Left ventricle myocardium inferior (tissue), 1 donor: ENCODE data around the gene MAGI1. TPM values are rescaled to one million over a fixed set of nuclear protein-coding genes. Genes with fewer than 3 reads are reported as not detected.

Experiments used
- DNase-seq: peaks from one replicate; pipeline ENCODE4 v3.0.0-alpha.2; 2020
- H3K27ac ChIP-seq: fragments of 200-600 bp; replicated peaks from 2 replicates; pipeline ENCODE4 v1.8.0; 2021
- H3K27me3 ChIP-seq: fragments of 200-600 bp; 2 replicates; pipeline ENCODE4 v1.8.0; 2021; ENCODE audit warnings: low read depth
- H3K36me3 ChIP-seq: fragments of 200-600 bp; 2 replicates; pipeline ENCODE4 v1.8.0; 2021
- H3K4me1 ChIP-seq: fragments of 200-600 bp; 2 replicates; pipeline ENCODE4 v1.8.0; 2021
- H3K4me3 ChIP-seq: fragments of 200-600 bp; 2 replicates; pipeline ENCODE4 v1.8.0; 2021; ENCODE audit warnings: mild to moderate bottlenecking, moderate library complexity
- H3K9me3 ChIP-seq: fragments of 200-600 bp; replicated peaks from 2 replicates; pipeline ENCODE4 v1.8.0; 2021
- CTCF ChIP-seq: fragments of 200-600 bp; IDR thresholded peaks from 2 replicates; pipeline ENCODE4 v1.8.0; 2021; ENCODE audit warnings: antibody characterized with exemption, mild to moderate bottlenecking, borderline replicate concordance
- intact Hi-C: fragments of 100-400 bp; cut with micrococcal nuclease; formaldehyde crosslinking; loops from one replicate; pipeline ENCODE4 v1.11.0; 2022
- total RNA-seq: library from RNA; stranded (reverse); fragmentation: NEBNext Ultra II Directional; extraction: Animal tissue kit (Norgen Biotek cat#: 25700); gene quantifications from one replicate; pipeline ENCODE4 v1.2.1, GENCODE V29; 2021
- donor health status: DM: no; HTN: yes; CAD: no; lungs with severe emphysema.

The MAGI1 gene
- total RNA-seq, 1 donor from 2014 or later, result 36.6 TPM

GRCh38 chr3:65667963-65668362 lies 370.8 kb downstream of the MAGI1 start:
- no peak for DNase-seq
- no peaks in the 10 kb centered on the region for H3K36me3 ChIP-seq
- H3K27ac ChIP-seq, result no peak overlapping the region
- intact Hi-C loops, result no loop called here
- H3K4me3 ChIP-seq, result no peak overlapping the region
- no peaks in the 10 kb centered on the region for H3K27me3 ChIP-seq
- TF ChIP-seq CTCF, result no peak
- peaks cover 10% of the 10 kb centered on the region for H3K4me1 ChIP-seq
- H3K9me3 ChIP-seq, result no peaks in the 10 kb centered on the region

DNA sequence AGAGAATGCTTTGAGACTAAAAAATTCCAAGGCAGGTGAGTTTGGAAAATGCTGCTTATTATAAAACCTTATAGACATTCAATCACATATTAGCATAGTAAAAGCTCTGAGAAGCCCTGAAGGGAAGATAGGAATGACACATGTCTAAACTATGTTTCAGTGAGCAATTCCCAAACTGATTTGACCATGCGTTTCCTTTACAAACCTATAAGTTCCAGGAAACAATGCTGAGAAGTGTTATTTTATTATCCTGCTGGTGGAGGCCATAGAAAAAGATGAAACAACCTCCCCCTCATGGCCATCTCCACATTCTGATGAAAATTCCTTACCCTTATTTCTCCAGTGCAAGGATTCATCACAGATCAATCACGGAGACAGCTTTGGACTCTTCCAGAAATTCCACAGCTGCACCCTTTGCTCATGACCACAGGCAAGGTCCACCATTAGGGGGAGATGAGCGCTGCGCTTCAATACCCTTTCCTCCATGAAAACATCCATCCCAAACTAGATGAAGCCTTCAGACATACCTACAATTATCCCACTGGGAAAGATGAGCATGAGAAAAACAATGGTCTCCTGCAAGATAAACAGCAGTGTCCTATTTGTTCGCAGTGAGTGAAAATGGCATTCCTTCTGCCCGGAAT lies 372.1 kb downstream of the MAGI1 start:
- no peak for TF ChIP-seq CTCF
- Histone ChIP-seq H3K27ac (no peak overlapping the region), H3K36me3 (no peaks in the 10 kb centered on the region), H3K27me3 (no peaks in the 10 kb centered on the region), H3K9me3 (no peaks in the 10 kb centered on the region), H3K4me3 (no peak overlapping the region), H3K4me1 (peaks cover 10% of the 10 kb centered on the region)
- DNase-seq, result no peak
- intact Hi-C loops, result no loop called here

DNA sequence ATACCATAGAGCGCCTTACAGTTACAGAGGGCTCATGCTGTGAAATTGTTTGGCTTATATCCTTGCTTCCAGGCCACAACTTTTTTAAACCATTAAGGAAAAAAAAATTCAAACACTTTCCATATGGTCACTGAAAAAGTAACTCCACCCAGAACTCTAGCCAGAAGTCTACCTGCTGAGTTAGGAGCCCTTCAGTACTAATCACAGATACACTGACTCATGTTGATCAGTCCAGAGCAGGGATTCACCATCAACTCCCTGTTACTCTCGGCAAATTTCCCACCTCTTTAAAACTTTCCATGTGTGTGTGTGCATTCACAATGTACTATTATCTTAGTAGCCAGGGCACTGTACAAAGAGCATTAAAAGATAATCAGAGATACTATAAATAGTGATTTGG lies 372.8 kb downstream of the MAGI1 start:
- no peak for TF ChIP-seq CTCF
- intact Hi-C loops, result no loop called here
- Histone ChIP-seq H3K27me3 (no peaks in the 10 kb centered on the region), H3K27ac (no peak overlapping the region), H3K36me3 (no peaks in the 10 kb centered on the region), H3K4me1 (peaks cover 10% of the 10 kb centered on the region), H3K9me3 (no peaks in the 10 kb centered on the region), H3K4me3 (no peak overlapping the region)
- no peak for DNase-seq

DNA sequence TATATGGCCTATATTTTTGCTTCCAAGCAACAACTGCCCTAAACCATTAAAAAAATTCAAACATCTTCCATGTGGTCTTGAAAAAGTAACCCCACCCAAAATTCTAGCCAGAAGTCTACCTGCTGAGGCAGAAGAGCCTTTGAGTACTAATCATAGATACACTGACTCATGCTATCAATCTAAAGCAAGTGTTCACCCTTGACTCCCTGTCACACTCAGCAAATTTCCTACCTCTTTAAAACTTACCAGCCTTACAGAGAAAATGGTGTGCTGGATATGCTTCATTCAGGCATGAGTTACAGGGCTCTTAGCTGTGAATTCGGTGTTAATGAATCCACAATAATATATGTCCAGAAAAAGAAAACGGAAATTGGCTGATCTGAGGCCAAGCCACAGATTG lies 373.8 kb downstream of the MAGI1 start:
- H3K27me3 ChIP-seq, result no peaks in the 10 kb centered on the region
- H3K27ac ChIP-seq, result no peak overlapping the region
- TF ChIP-seq CTCF, result no peak
- intact Hi-C loops, result no loop called here
- peaks cover 10% of the 10 kb centered on the region for H3K4me1 ChIP-seq
- H3K4me3 ChIP-seq, result no peak overlapping the region
- no peaks in the 10 kb centered on the region for H3K9me3 ChIP-seq
- no peaks in the 10 kb centered on the region for H3K36me3 ChIP-seq
- no peak for DNase-seq

- intact Hi-C loops, result no loop called here
- H3K36me3 ChIP-seq, result no peaks in the 10 kb centered on the region
- DNase-seq, result no peak
- H3K4me1 ChIP-seq, result peaks cover 10% of the 10 kb centered on the region
- no peaks in the 10 kb centered on the region for H3K9me3 ChIP-seq
- no peak for TF ChIP-seq CTCF
- no peaks in the 10 kb centered on the region for H3K27me3 ChIP-seq
- no peak overlapping the region for H3K4me3 ChIP-seq
- no peak overlapping the region for H3K27ac ChIP-seq
Measured at GRCh38 chr3:65664446-65664845, 374.3 kb downstream of the MAGI1 start.

GRCh38 chr3:65662095-65662494 lies 376.6 kb downstream of the MAGI1 start:
- peaks cover 27% of the 10 kb centered on the region for H3K4me1 ChIP-seq
- H3K27ac ChIP-seq, result no peak overlapping the region
- H3K4me3 ChIP-seq, result no peak overlapping the region
- intact Hi-C loops, result no loop called here
- DNase-seq, result no peak
- no peaks in the 10 kb centered on the region for H3K9me3 ChIP-seq
- no peaks in the 10 kb centered on the region for H3K36me3 ChIP-seq
- no peak for TF ChIP-seq CTCF
- H3K27me3 ChIP-seq, result no peaks in the 10 kb centered on the region
